Fibroblast of the conjunctiva (primary cell): ENCODE measurements around the gene KRTAP1-1.
"Not testable (repeated sequence)": the region's sequence is repeated elsewhere in the genome, so short reads cannot be mapped to it uniquely, and the experiment has no call there.

ENCODE experiments used
- DNase-seq: peaks from one replicate; pipeline ENCODE4 v3.0.0-alpha.2; 2010; ENCODE audit warnings: low read depth

KRTAP1-1 gene, protein sequence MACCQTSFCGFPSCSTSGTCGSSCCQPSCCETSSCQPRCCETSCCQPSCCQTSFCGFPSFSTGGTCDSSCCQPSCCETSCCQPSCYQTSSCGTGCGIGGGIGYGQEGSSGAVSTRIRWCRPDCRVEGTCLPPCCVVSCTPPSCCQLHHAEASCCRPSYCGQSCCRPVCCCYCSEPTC

DNA sequence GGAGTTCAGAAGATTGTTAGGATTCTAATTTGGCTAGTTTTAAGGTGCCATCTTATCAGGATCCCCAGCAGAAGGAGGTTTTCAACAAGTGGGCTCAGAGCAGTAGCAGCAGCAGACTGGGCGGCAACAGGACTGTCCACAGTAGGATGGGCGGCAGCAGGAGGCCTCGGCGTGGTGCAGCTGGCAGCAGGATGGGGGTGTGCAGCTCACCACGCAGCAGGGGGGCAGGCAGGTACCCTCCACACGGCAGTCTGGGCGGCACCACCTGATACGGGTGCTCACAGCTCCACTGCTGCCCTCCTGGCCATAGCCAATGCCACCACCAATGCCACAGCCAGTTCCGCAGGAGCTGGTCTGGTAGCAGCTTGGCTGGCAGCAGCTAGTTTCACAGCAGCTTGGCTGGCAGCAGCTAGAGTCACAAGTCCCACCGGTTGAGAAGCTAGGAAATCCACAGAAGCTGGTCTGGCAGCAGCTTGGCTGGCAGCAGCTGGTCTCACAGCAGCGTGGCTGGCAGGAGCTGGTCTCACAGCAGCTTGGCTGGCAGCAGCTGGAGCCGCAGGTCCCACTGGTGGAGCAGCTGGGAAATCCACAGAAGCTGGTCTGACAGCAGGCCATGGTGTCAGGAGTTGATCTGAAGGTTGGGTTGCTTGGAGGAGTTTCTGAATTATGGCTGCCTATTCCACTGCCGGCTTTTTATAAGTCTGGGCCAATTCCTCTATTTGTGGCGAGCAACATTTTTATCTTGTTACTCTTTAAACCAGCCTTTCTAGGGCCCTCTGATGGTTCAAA lies at the start of gene KRTAP1-1:
Gene KRTAP1-1, minus strand, starts transcription at position 668 of the 789 bp plus-strand sequence. Its CDS starts 53 bp downstream, at position 615.
- not testable (repeated sequence) for DNase-seq

GRCh38 chr17:41088760-41089352 lies 47.6 kb upstream of the KRTAP1-1 start:
- not testable (repeated sequence) for DNase-seq

- DNase-seq: not testable (repeated sequence)
These were observed 43.0 kb upstream of the KRTAP1-1 start, which contains the start of gene KRTAP4-7 for GRCh38 chr17:41084100-41084856. TSS of gene KRTAP4-7 (plus strand) at chr17:41084150. CDS start at chr17:41084207, 57 bp downstream.

DNA sequence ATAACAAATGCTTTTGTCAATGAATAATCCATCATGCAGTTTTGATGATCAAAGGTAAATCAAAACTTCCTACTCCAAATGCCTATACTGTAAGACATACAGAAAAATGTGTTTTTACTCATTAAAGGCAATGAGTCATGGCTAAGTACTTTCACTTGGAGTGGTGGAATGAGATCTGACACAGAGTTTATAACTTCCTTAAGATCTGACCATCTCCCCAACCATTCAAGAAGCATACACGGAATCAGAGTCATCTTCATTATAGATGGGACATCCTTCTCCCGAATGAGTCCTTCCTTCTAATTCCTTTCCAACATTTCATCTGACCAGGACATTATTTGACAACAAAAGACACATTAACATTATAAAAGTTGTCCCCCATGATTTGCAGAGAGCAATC lies 42.2 kb upstream of the KRTAP1-1 start:
- not testable (repeated sequence) for DNase-seq

GRCh38 chr17:41082626-41083025 lies 41.4 kb upstream of the KRTAP1-1 start:
- no peak for DNase-seq

DNA sequence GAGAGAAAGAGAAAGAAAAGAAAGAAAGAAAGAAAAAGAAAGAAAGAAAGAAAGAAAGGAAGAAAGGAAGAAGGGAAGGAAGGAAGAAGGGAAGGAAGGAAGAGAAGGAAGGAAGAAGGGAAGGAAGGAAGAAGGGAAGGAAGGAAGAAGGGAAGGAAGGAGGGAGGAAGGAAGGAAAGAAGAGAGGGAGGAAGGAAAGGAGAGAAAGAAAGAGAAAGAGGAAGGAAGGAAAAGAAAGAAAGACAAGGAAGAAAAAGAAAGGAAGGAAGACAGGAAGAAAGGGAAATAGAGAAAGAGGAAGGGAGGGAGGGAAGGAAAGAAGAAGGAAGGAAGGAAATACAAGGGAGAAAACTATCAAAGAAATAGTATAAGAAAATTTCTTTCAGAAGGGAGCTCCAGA lies 35.5 kb upstream of the KRTAP1-1 start:
- no peak for DNase-seq

DNA sequence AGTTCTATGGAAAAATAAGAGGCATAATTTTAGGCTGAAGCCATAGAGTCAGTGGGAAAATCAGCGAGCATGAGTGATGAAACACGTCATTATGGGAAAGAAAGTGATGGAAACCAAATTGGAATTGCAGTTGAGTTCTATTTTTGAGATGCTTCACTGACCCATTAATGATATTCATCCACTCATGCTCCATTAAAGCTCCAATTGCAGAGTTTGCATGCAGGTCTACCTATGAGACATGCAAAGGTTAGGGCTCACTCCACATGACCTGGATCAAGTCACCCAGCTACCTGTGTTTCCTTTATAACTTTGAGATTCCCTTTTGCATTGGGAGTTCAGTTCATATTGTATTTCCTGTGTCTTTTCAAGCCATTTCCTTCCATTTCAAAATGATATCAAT lies 32.4 kb upstream of the KRTAP1-1 start:
- no peak for DNase-seq

GRCh38 chr17:41071606-41072360 lies 30.5 kb upstream of the KRTAP1-1 start:
- DNase-seq: no peak

DNA sequence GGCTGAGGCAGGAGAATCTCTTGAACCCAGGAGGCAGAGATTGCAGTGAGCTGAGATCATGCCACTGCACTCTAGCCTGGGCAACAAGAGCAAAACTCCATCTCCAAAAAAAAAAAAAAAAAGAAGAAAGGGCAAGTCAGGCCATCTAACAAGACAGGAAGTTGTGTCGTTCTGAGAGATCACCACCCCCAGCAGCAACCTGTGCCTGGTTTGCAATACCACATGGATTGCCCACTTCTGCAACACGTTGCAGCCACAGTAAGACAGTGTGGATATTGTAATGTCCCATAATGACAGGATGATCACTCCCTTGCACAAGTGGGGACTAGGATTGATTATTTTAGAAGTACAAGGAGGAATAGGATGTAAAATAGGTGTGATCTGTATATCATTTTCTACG lies 27.8 kb upstream of the KRTAP1-1 start:
- no peak for DNase-seq

DNA sequence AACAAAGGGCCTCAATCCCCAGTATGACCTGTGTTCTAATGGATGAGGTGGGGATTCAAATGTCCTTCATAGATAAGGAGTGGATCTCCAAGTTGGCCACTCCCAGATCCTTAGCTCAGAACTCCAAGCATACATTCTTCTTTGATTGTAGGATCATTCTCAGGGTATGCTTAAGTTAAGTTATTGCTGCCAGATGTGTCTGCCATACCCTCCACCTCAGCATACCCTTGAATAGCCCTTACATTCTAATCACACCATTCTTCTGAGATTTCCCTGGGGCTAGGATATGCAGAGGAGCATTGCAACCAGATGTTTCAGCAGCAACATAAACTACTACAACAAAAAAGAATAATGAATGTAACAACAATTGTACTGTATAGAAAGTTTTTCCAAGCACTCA lies 26.0 kb upstream of the KRTAP1-1 start:
- DNase-seq: peak; percentile 59

GRCh38 chr17:41065829-41066624 lies 24.8 kb upstream of the KRTAP1-1 start, which contains the start of gene KRTAP2-4:
TSS of gene KRTAP2-4 (minus strand) at chr17:41065879. CDS start at chr17:41065845, 34 bp downstream.
- DNase-seq: no peak

- DNase-seq: not testable (repeated sequence)
These were observed 23.9 kb upstream of the KRTAP1-1 start for GRCh38 chr17:41065016-41065689.

DNA sequence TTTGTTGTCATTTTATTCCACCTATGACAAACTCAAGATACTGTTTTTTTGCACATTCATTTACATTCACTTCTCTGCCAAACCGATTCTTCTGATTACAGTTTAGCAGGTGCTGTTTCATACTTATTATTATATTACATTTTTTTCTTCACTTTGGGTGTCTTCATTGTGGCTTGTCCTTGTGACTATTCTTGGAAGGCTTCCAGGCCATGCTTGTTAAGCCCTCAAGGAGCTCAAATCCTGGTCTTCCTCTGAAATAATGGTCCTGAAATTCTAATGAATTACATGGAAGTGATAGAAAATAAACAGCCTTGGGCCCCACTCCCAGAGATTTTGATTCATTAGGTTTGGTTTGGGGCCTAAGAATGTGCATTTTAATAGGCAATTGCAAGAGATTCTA lies 23.1 kb upstream of the KRTAP1-1 start:
- DNase-seq: no peak

DNA sequence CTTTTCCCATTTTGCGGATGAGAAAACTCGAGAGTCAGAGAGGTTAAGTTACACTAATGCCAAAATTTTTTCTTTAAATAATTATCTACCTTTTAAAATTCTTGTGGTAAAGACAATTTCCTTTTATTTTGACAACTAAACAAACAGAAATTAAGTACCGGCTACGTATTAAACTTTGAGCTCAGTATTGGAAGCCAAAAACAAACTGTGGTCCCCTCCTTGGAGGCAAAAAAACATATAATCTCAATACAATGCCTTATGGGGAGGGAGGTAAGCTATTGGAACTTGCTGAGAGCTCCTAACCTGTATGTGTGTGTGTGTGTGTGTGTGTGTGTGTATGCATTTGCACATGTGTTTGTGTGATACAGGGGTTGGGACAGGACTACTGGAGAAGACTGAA lies 22.2 kb upstream of the KRTAP1-1 start:
- no peak for DNase-seq

DNA sequence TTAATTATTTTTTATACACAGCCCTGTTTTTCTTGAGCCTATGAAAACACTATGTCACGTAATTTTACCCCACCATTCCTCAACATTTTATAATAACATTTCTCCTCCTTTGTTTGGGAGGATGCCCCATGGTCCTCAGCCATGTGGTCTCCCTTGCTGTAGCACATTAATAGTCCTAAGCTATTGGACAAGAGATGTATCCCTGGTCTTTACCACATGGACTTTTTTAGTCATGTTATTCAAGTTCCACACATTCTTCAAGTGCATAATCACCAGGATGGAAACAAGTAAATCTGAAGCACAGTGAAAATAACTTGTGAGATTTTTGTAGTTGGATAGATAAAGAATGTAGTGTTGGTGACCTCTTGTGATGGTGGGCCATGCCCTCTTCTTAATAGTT lies 20.7 kb upstream of the KRTAP1-1 start:
- DNase-seq: peak; percentile 75

- peak; percentile 54 for DNase-seq
These were observed 18.9 kb upstream of the KRTAP1-1 start, which contains the start of gene KRTAP2-3 for GRCh38 chr17:41060052-41060604. TSS of gene KRTAP2-3 (minus strand) at chr17:41060114. CDS start at chr17:41060050, 64 bp downstream.

GRCh38 chr17:41059276-41060051 lies 18.2 kb upstream of the KRTAP1-1 start:
- not testable (repeated sequence) for DNase-seq

DNA sequence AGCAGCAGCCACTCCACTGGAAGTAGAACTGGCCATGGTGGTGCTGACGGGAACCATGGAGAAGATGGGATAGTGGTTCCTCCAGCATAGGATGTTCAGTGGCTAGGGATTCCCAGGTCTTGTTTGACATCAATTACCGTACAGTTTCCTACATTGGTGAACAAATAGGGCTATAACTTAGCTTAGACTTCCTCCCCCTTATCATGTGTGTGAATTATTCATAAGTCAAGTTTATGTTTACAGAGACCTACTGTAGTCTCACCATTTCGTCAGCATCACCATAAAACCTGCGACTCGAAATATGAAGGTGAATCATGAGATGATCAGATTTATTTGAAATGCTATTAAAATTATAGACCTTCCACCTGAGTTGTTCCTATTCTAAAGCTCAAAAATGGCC lies 17.5 kb upstream of the KRTAP1-1 start:
- no peak for DNase-seq

- DNase-seq: no peak
These were observed 16.3 kb upstream of the KRTAP1-1 start for GRCh38 chr17:41057547-41057946.
